NCI-H146 treated with DMSO at 0.1 percent for 48 hours (cell line): ENCODE data around the gene EMD.
A peak's percentile ranks its signal among the peaks of the same experiment; 100 is the strongest.
"Not testable (repeated sequence)": the region's sequence is repeated elsewhere in the genome, so short reads cannot be mapped to it uniquely, and the experiment has no call there.

Experiments used
- DNase-seq: peaks from one replicate; lab custom pipeline; 2025; ENCODE audit not compliant: unreplicated experiment; lab: John Stamatoyannopoulos, UW

Gene EMD

DNA sequence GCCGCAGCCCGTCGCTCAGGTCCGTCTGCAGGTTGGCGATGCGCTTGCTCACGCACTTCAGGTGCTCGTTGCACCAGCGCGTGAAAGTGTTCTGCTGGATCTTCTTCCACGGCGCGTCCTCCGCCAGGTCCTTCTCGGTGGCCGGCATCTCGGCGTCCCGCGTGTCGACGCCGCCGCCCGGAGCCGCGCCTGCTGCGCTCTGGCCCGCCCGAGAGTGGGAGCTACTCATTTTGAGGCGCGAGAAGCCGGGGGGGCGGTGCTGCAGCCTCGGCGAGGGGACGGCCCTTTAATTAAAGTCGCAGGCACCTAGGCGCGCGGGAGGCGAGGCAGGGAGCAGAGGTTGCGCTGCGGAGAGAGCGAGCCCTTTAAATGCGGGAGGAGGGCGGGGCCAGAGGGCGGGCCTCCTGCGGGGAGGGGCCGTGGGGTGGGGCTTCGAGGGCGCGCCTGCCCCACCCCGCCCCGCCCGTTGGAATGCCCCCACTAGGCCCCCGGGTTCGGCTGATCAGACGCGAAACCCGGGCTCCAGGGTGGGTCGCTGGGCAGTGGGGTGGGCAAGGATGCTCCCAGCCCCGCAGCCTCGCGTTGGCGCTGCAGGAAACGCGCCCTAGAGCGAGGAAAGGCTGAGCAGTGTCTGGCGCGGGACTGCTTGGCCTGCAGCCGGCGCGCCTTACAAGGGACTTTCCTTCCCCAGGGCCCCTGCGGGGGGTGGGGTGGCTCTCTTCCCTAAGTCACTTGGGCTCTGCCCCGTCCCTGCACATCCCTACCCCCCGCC is 7.9 kb upstream of the EMD start:
- DNase-seq = peak; percentile 74

DNA sequence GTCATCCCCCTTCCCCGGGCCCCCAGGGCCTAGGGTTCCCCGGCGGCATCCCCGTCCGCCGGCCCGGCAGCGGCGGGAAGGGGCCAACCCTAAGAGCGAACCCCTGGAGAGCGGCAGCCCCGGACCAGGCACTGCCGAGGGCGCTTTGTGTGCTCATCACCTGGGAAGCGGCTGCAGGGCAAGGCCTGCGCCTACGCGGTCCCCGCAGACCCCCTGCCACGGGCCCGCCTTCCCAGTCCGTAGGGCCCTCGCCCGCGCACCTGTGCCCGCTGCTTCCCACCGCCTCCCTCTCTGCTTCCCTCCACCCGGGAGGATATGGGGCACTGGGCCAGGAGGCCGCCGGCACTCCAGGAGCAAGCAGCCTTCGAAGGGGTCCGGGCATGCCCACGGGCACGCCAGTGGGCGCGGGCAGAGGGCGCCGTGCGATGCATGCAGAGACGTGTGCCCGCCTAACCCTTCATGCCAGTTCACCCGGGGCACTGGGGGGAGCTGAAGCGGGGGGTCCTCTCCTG is 7.2 kb upstream of the EMD start:
- no peak for DNase-seq

DNA sequence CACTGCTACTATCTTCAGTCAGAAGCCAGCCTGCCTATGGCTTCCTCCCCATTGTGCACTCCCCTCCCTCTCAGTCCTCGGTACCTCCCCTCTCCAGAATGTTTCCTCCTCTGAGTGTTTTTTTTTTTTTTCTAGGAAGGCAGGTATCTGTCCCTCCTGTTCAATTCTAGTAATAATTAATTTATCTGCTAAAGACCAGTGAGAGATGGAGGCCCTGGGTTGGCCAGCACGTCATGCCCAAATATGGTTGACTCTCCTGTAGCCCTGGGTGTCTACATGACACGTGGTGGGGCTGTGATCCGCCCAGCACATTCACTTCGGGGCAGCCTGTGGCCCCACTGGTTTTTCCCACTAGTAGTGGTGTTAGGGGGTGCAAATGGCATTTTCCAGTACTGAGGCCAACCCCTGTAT is 6.5 kb upstream of the EMD start:
- no peak for DNase-seq

DNA sequence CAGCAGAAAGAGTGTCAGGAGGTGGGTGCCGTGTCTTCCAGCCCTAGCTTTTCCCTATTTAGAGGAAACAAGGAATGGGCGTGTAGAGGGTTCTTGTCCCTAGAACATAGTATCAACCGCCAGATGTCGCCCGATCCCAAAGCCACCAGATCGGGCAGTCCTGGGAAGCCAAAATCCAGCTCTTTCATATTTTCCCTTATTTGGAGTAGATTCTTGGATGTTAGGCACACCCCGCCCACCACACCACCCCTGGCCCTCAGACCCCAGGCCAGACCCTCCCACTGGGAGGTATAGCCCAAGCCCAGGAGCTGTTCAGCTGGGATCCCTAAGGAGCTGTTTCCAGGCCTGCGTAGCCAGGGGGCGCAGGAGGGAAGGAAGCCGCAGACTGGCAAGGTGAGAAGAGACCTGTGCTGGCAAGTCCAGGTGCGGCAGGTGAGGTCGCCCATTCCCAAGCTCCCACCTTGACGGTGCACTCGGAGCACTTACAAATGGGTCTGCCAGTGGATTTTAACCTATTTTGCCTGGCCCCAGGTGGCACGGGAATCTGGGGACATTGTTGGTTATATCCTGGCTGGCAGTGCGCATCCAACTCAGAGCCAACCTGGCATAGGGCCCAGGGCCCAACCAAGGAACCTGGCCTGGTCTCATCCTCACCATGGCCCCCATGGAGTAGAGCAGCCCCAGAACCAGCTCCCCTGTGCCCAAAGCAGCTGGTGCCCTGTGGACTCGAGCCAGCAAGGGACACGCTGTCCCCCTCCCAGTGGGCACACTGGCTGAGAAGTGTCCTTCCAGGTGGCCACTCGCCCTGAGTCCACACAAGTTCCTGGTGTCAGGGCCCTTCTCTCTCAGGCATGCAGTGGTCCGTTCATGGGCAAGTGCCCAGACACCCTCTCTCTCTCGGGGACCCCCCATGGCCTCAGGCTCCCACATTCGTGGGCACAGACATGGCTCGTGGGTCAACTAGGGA is 5.5 kb upstream of the EMD start:
- peak; percentile 86 for DNase-seq

DNA sequence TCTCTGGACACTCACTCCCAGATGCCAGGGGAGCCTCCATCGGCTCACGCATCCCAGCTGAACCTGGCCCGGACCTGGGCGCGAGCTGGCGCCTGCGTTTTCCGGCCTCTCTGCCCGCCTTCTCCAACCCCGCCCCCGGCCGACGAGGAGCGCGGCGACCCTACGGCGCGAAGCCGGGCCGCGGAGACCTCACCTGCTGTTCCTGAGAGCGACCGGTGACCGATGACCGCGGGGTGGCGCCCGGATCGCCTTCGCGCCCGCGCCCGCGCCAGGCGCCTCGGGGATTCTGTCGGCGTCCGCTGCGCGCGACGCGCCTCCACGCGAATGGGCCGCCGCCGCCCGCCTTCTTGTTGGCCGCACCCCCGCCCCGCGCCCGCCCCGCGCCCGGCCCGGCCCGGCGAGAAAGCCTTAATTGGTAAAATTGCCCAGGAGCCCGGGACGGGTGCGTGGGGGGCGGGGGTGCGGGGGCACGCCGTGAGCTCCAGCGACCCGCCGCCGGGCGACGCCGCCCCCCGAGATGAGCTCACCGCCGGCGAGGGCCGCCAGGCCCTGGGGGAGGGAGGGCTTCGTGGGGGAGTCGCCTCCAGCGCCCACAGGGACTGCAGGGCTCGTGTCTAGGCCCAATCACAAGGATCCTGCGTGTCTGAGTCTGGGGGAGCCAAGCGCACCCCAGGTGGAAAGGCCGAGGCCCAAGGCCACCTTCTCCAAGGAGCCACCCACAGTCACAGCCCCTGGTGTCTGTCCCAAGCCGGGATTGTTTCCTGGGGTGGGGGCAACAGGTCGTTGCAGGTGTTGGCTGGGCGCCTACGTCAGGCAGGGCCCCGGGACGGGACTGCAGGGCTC is 4.6 kb upstream of the EMD start, which contains the start of gene FLNA:
TSS of gene FLNA (minus strand) at position 322 of the 843 bp plus-strand sequence. CDS start 3,389 bp downstream, outside the sequence.
- DNase-seq = no peak

DNA sequence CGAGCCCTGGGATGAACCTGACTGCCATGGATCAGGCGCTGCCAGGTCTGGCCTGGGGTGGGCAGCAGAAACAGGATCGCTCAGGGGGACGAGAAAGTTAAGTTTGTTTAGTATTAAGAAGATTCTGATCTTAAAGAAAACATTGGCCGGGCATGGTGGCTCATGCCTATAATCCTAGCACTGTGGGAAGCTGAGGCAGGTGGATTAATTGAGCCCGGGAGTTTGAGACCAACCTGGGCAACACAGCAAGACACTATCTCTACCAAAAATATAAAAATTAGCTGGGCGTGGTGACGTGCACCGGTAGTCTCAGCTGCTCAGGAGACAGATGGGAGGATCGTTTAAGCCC is 4.0 kb upstream of the EMD start:
- DNase-seq = no peak

DNA sequence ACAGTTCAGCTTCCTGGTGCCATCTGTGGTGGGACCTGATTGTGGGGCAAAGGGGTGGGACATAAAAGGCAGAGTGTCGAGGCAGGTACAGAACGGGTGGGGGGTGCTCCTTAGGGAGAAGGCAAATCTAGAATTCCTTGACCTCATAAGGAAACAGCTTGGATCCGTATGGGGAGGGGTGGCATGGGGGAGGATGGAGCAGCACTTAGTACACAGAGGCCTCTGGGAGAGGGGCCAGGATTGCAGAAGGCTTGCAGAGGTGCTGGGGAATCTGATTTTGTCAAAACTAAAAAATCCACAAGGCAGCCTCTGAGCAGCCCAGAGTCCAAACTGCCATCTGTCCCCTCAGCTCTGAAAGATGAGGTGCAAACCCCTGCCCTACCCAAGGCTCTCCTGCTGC is 2.3 kb upstream of the EMD start:
- DNase-seq = no peak

DNA sequence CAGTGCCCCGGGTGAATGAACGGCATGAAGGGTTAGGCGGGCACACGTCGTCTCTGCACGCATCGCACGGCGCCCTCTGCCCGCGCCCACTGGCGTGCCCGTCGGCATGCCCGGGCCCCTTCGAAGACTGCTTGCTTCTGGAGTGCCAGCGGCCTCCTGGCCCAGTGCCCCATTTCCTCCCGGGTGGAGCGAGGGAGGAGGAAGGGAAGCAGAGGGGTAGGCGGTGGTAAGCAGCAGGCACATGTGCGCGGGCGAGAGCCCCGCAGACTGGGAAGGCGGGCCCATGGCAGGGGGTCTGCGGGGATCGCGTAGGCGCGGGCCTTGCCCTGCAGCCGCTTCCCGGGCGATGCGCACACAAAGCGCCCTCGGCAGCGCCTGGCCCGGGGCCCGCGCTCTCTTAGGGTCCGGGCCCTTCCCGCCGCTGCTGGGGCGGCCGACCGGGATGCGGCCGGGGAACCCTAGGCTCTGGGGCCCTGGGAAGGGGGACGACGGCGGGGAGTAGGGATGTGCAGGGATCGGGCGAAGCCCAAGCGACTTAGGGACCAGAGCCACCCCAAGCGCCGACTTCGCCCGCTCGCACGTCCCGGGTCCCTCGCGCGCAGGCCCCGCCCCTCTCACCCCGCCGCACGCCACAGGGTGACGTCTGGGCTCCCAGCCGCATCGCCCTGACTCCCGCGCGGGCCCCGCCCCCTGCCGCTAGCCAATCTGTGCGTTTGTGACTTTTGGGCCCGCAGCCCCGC is 866 bp upstream of the EMD start:
- no peak for DNase-seq

DNA sequence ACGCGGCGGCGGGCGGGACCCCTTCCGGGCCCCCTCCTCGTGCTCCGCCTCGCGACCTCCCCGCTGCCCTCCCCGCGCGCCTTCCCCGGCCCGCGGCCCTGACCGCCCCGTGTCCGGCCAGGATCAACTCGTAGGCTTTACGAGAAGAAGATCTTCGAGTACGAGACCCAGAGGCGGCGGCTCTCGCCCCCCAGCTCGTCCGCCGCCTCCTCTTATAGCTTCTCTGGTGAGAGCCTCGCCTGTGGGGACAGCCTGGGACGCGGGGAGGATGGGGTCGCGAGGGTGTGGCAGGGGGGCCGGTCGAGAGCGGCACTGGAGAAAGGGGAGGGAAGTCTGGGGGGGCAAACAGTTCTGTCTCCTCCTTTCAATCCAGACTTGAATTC is 465 bp downstream of the EMD start:
- no peak for DNase-seq

DNA sequence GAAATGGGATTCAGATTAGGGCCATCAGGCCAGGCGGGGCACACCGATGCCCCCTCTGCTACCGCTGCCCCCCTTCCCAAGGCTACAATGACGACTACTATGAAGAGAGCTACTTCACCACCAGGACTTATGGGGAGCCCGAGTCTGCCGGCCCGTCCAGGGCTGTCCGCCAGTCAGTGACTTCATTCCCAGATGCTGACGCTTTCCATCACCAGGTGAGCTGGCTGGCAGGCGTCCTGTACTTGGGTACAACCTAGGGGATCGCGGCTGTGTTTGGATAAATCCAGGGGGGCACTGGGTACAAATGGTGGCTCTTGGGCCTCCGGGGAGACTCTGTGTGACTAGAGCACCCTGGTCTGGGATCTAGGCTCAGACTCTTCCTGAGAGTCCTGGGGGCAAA is 1.1 kb downstream of the EMD start:
- no peak for DNase-seq

DNA sequence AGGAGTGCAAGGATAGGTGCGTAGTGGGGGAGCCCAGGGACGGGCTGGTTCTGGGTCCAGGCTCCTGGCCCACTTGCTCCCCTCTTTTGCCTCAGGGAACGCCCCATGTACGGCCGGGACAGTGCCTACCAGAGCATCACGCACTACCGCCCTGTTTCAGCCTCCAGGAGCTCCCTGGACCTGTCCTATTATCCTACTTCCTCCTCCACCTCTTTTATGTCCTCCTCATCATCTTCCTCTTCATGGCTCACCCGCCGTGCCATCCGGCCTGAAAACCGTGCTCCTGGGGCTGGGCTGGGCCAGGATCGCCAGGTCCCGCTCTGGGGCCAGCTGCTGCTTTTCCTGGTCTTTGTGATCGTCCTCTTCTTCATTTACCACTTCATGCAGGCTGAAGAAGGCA is 1.7 kb downstream of the EMD start:
- no peak for DNase-seq

DNA sequence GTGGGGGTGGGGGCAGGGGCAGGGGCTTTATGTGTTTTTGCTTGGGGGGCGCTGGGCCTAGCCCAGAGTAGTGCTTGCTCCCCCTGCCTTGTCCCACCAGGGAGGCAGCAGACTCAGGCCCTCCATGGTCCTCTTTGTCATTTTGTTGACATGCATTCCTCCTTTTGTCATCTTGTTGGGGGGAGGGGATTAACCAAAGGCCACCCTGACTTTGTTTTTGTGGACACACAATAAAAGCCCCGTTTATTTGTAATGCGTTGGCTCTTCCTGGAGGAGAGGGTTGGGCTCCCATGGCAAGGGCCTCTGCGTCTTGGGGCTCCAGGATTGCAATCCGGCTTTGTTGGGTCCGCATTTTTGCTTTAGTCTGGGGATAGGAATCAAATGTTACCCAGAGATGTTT is 2.2 kb downstream of the EMD start:
- DNase-seq = no peak

DNA sequence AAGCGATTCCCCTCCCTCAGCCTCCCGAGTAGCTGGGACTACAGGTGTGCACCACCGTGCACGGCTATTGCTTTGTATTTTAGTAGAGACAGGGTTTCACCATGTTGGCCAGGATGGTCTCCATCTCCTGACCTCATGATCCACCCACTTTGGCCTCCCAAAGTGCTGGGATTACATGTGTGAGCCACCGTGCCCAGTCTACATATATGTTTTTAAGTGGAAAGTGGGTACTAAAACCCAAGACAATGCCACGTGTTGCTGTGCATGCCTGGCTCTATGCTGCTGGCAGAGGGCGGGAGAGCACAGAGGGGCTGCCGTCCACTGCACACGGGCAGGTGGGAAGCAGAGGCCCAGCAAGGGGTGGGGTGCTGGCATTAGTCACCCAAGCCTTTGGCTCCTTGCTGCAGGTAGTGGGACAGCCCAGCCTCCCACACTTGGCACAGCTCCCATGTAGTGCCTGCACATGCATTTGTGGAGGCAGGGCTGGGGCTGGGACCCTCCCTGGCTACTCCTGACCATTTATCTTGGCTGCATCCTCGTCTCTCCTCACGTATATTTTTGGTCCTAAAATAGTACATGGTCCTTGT is 3.5 kb downstream of the EMD start:
- no peak for DNase-seq

DNA sequence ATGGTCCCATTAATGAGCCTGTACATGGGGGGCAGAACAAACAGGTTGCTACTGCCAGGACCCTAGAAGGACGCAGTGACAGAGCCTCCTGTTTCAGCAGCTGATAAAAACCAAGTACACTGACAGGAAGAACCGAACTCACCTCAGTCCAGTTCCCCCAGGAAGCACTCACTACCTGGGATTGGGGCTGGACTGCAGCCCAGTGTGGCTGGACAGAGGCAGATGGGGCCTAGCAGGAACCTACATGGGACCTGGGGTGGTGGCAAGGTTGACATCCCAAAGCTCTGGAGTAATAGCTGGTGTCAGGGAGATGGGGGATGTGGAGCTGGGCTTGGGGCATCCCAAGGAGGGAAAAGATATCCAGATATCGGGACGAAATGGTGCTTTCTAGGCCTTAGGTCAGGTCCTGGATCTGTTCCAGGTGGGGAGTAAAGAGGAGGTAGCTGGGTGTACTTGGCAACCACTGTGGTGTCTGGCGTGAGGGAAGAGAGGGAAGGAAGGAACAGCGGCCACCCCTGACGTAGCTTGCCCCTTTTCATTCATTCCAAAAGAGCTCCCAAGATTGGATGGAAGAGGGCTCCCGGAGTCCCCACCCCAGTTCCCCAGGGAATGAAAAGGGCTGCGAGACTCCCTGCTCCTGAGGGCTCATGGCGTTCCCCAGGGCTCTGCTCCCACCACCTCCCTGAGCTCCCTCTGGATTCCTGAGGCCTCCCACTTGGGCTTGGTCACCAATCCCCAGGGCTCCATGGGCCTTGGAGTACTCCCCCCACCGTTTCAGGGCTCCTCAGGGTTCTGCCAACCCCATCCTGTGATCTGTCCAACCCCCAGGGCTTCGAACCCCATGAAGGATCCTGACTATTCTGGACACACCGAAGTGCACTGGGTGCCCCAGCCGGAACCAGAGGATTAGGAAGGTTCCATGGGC is 4.5 kb downstream of the EMD start:
- no peak for DNase-seq

DNA sequence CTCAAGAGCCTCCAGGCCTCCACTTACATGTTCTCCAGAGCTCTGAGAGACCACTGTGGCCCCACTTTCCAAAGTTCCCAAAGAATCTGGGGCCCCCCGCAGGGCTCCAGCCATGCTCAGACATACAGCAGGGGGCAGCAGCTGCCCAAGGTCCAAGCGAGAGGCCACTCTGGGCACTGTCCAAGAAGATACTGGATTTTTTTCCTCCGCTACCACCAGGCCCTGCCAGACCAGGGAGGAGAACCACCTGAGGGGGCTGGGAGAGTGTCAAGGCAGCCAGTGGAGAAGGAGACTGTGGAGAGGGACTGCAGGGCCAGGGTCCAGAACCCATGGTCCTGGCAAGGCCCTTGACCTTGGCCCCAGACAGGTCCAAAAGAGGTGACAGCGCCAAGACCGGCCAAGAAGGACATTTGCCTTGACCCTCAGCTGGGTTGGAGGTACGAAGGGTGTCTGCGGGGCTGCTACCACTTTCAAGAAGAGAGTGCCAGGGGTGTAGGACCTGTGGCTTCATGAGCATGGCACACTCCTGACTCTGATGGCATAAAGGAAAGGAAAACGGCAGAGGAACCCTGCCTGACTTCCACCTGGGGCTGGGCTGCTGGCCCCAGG is 5.3 kb downstream of the EMD start:
- no peak for DNase-seq

DNA sequence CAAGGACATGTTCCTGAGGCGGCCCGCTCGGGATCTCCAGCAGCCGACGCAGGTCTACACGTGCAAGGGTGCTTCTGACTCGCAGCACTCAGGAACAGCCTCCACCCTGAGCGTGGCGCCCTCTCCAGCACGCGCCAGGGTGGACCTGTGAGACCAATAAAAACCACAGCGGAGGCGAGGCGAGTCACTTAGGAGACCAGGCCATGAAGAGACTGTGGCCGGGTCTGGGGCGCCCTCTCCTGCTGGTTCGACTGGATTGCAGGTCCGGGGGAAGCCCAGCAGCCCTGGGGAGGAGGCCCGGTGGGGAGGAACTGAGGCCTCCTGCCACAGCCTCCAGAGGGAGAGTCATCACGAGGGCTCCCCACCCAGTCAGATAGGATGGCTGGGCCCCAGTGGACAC is 9.0 kb downstream of the EMD start:
- DNase-seq = not testable (repeated sequence)

DNA sequence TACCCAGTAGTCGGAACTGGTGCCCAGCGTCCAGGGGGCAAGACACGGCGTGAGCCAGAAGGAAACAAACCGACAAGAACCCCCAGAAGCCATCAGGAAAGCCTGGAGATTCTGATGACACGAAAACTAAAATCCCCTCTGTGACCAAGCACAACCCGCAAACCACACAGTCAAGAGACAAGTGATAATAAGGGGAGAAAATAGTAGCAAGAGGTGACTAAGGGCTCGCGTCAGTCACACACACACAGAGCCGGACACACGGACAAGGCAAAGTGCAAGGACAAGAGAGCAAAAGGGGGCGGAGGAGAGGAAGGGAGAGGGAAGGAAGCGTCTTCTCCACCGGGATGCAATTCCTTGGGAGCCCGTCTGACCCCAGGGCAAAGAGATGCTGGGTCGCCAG is 9.6 kb downstream of the EMD start:
- not testable (repeated sequence) for DNase-seq
